ENCODE data around the gene GPR108.
"Not testable (repeated sequence)": the region's sequence is repeated elsewhere in the genome, so short reads cannot be mapped to it uniquely, and the experiment has no call there.

Gene GPR108

GRCh38 chr19:6762253-6762797, 24.9 kb upstream of the GPR108 start:
- H3K27me3 ChIP-seq (ENCODE audit: control insufficient read depth in 2 of 2, insufficient read depth in 2 of 2, low read length in 2 of 2); H3K27ac ChIP-seq (ENCODE audit: low read depth in 2 of 2, low read length in 2 of 2); H3K4me3 ChIP-seq (ENCODE audit: low read length in 2 of 2); H3K9me3 ChIP-seq (ENCODE audit: control insufficient read depth in 2 of 2, low read length in 2 of 2); H3K9ac ChIP-seq (ENCODE audit: low read depth in 1 of 2, low read length in 2 of 2): not testable (repeated sequence)
- Histone ChIP-seq H3K4me1 (ENCODE audit: control insufficient read depth in 2 of 2, insufficient read depth in 2 of 2, low read length in 2 of 2) (peaks cover 11 to 19% of the 10 kb centered on the region in 2 donors), H3K36me3 (ENCODE audit: control insufficient read depth in 2 of 2, insufficient read depth in 2 of 2, low read length in 2 of 2) (peaks cover 21 to 22% of the 10 kb centered on the region in 2 donors)

DNA sequence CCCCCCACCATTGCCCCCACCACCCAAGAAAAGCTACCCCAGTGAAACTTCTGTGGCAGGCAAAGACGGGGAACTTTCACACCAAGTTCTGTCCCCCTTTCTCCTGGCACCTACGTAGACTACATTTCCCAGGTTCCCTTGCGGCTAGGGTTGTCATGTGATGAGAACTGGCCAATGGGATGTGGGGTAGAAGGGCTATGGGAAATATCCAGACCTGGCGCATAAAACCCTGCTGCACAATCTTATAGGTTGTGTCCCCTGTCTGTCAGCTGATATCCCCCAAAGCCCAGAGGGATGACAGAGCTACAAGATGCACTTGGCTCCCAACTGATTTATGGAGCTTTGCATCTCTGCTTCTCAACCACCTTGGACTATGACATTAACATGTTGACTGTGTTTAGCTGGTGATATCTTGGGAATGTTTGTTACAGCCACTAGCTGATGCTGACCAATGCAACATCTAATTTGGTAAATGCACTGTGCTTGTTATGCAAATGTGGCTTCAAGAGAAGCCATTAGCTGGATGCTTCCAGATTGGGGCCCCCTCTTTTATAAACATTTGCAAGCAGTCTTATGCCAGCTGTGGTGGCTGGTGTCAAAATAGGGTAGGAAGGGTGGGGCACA, 23.8 kb upstream of the GPR108 start:
- no peaks in the 10 kb centered on the region for H3K27me3 ChIP-seq (ENCODE audit: control insufficient read depth in 2 of 2, insufficient read depth in 2 of 2, low read length in 2 of 2)
- H3K4me3 ChIP-seq (ENCODE audit: low read length in 2 of 2): no peak overlapping the region
- no peaks in the 10 kb centered on the region for H3K9me3 ChIP-seq (ENCODE audit: control insufficient read depth in 2 of 2, low read length in 2 of 2)
- peaks cover 21 to 22% of the 10 kb centered on the region in 2 donors for H3K36me3 ChIP-seq (ENCODE audit: control insufficient read depth in 2 of 2, insufficient read depth in 2 of 2, low read length in 2 of 2)
- H3K4me1 ChIP-seq (ENCODE audit: control insufficient read depth in 2 of 2, insufficient read depth in 2 of 2, low read length in 2 of 2): peaks cover 2 to 9% of the 10 kb centered on the region in 2 donors
- H3K27ac ChIP-seq (ENCODE audit: low read depth in 2 of 2, low read length in 2 of 2): no peak overlapping the region
- no peak overlapping the region for H3K9ac ChIP-seq (ENCODE audit: low read depth in 1 of 2, low read length in 2 of 2)

DNA sequence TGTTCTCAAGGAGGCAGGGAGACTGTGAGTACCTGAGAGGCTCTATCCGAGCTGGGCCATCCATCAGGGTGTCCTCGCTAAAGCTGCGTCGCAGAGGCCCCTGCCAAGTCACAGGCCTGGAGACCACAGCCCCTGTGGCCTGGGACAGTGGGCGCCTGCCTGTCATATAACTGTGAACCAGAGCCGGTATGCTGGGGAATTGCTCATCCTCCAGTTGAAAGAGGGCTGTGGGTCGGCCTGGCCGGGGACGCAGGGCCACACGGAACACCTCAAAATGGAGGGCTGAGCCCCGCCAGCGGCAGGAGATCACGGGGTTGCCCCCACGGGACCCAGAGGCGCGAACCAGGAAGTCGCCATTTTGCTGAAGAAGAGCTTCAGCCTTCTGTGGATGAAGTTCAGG, 23.2 kb upstream of the GPR108 start:
- Histone ChIP-seq H3K27ac (ENCODE audit: low read depth in 2 of 2, low read length in 2 of 2) (no peak overlapping the region), H3K9me3 (ENCODE audit: control insufficient read depth in 2 of 2, low read length in 2 of 2) (no peaks in the 10 kb centered on the region), H3K4me1 (ENCODE audit: control insufficient read depth in 2 of 2, insufficient read depth in 2 of 2, low read length in 2 of 2) (peaks cover 0 to 3% of the 10 kb centered on the region in 2 donors), H3K27me3 (ENCODE audit: control insufficient read depth in 2 of 2, insufficient read depth in 2 of 2, low read length in 2 of 2) (no peaks in the 10 kb centered on the region), H3K36me3 (ENCODE audit: control insufficient read depth in 2 of 2, insufficient read depth in 2 of 2, low read length in 2 of 2) (peaks cover 21 to 22% of the 10 kb centered on the region in 2 donors), H3K4me3 (ENCODE audit: low read length in 2 of 2) (no peak overlapping the region), H3K9ac (ENCODE audit: low read depth in 1 of 2, low read length in 2 of 2) (no peak overlapping the region)

- peaks cover 24 to 36% of the 10 kb centered on the region in 2 donors for H3K36me3 ChIP-seq (ENCODE audit: control insufficient read depth in 2 of 2, insufficient read depth in 2 of 2, low read length in 2 of 2)
- H3K9ac ChIP-seq (ENCODE audit: low read depth in 1 of 2, low read length in 2 of 2): no peak overlapping the region
- H3K4me3 ChIP-seq (ENCODE audit: low read length in 2 of 2): no peak overlapping the region
- peaks cover 15 to 18% of the 10 kb centered on the region in 2 donors for H3K4me1 ChIP-seq (ENCODE audit: control insufficient read depth in 2 of 2, insufficient read depth in 2 of 2, low read length in 2 of 2)
- H3K27me3 ChIP-seq (ENCODE audit: control insufficient read depth in 2 of 2, insufficient read depth in 2 of 2, low read length in 2 of 2): no peaks in the 10 kb centered on the region
- H3K9me3 ChIP-seq (ENCODE audit: control insufficient read depth in 2 of 2, low read length in 2 of 2): no peaks in the 10 kb centered on the region
- no peak overlapping the region for H3K27ac ChIP-seq (ENCODE audit: low read depth in 2 of 2, low read length in 2 of 2)
These were observed 17.5 kb upstream of the GPR108 start for GRCh38 chr19:6754653-6755463.

GRCh38 chr19:6754136-6754535, 16.8 kb upstream of the GPR108 start:
- Histone ChIP-seq H3K27me3 (ENCODE audit: control insufficient read depth in 2 of 2, insufficient read depth in 2 of 2, low read length in 2 of 2) (no peaks in the 10 kb centered on the region), H3K4me3 (ENCODE audit: low read length in 2 of 2) (peak overlapping the region in 1 of 2 donors; percentile 69), H3K9ac (ENCODE audit: low read depth in 1 of 2, low read length in 2 of 2) (peak overlapping the region in 1 of 2 donors; percentile 88), H3K4me1 (ENCODE audit: control insufficient read depth in 2 of 2, insufficient read depth in 2 of 2, low read length in 2 of 2) (peaks cover 15 to 18% of the 10 kb centered on the region in 2 donors), H3K27ac (ENCODE audit: low read depth in 2 of 2, low read length in 2 of 2) (peak overlapping the region; percentile 97 to 99), H3K36me3 (ENCODE audit: control insufficient read depth in 2 of 2, insufficient read depth in 2 of 2, low read length in 2 of 2) (peaks cover 23 to 35% of the 10 kb centered on the region in 2 donors), H3K9me3 (ENCODE audit: control insufficient read depth in 2 of 2, low read length in 2 of 2) (no peaks in the 10 kb centered on the region)

DNA sequence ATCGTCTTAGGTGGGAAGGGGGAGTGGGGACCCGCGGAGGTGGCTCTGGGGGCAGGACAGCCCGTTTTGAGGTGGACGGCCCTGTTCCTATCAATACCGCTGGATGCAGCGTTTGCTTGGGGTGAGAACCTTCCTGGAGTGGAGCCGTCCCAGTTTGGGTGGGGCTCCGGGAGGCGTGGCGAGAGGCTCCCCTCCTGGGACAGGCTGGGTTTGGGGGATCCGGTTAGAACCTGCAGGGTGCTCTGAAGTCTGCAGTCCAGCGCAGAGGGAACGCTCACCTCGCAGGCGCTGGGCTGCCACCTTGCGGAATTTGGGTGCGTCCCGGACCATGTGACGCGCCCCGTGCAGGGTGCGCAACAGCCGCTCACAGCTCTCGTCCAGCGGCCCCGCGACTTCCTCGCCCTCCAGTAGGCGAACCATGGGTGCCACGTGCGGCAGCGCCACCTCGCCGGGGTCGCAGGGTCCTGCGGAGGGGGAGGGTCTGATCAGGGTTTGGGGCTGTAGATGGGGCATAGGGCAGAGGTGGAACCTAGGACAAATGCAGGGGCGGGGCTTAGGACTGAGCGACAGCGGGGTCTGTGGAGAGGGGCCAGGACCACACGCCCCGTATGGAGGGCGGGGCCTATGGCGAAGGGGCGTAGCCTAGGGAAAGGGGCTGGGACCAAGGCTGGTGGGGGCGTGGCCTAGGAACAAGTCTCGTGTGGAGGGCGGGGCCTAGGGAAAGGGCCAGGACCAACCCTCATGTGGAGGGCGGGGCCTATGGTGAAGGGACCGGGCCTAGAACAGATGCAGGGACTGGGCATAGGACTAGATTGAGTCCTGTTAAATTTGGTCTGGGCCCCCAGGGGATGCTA, 16.0 kb upstream of the GPR108 start:
- Histone ChIP-seq H3K27ac (ENCODE audit: low read depth in 2 of 2, low read length in 2 of 2) (peak overlapping the region; percentile 97 to 99), H3K4me3 (ENCODE audit: low read length in 2 of 2) (peak overlapping the region; percentile 63 to 69), H3K27me3 (ENCODE audit: control insufficient read depth in 2 of 2, insufficient read depth in 2 of 2, low read length in 2 of 2) (no peaks in the 10 kb centered on the region), H3K36me3 (ENCODE audit: control insufficient read depth in 2 of 2, insufficient read depth in 2 of 2, low read length in 2 of 2) (peaks cover 21 to 31% of the 10 kb centered on the region in 2 donors), H3K4me1 (ENCODE audit: control insufficient read depth in 2 of 2, insufficient read depth in 2 of 2, low read length in 2 of 2) (peaks cover 15 to 18% of the 10 kb centered on the region in 2 donors), H3K9ac (ENCODE audit: low read depth in 1 of 2, low read length in 2 of 2) (peak overlapping the region; percentile 72 to 88), H3K9me3 (ENCODE audit: control insufficient read depth in 2 of 2, low read length in 2 of 2) (no peaks in the 10 kb centered on the region)

- H3K9ac ChIP-seq (ENCODE audit: low read depth in 1 of 2, low read length in 2 of 2): peak overlapping the region; percentile 70 to 88
- H3K4me1 ChIP-seq (ENCODE audit: control insufficient read depth in 2 of 2, insufficient read depth in 2 of 2, low read length in 2 of 2): peaks cover 15 to 18% of the 10 kb centered on the region in 2 donors
- peak overlapping the region; percentile 63 to 69 for H3K4me3 ChIP-seq (ENCODE audit: low read length in 2 of 2)
- H3K9me3 ChIP-seq (ENCODE audit: control insufficient read depth in 2 of 2, low read length in 2 of 2): no peaks in the 10 kb centered on the region
- H3K36me3 ChIP-seq (ENCODE audit: control insufficient read depth in 2 of 2, insufficient read depth in 2 of 2, low read length in 2 of 2): peaks cover 25 to 37% of the 10 kb centered on the region in 2 donors
- H3K27me3 ChIP-seq (ENCODE audit: control insufficient read depth in 2 of 2, insufficient read depth in 2 of 2, low read length in 2 of 2): no peaks in the 10 kb centered on the region
- H3K27ac ChIP-seq (ENCODE audit: low read depth in 2 of 2, low read length in 2 of 2): peak overlapping the region; percentile 97 to 99
These were observed 15.1 kb upstream of the GPR108 start for GRCh38 chr19:6752256-6753177.

DNA sequence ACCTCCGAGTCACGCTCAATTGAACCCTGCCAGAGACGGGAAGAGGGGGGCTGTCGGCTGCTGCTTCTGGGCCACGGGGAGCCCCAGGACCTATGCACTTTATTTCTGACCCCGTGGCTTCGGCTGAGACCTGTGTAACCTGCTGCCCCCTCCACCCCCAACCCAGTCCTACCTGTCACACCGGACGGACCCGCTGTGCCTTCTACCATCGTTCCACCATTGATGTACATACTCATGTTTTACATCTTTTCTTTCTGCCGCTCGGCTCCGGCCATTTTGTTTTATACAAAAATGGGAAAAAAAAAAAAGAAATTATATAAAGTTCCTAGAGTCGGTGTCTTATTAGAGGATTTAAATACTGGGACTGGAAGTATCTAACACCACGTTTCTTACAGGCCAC, 13.8 kb upstream of the GPR108 start:
- no peak overlapping the region for H3K27ac ChIP-seq (ENCODE audit: low read depth in 2 of 2, low read length in 2 of 2)
- H3K36me3 ChIP-seq (ENCODE audit: control insufficient read depth in 2 of 2, insufficient read depth in 2 of 2, low read length in 2 of 2): peaks cover 37 to 48% of the 10 kb centered on the region in 2 donors
- no peaks in the 10 kb centered on the region for H3K9me3 ChIP-seq (ENCODE audit: control insufficient read depth in 2 of 2, low read length in 2 of 2)
- peaks cover 15 to 18% of the 10 kb centered on the region in 2 donors for H3K4me1 ChIP-seq (ENCODE audit: control insufficient read depth in 2 of 2, insufficient read depth in 2 of 2, low read length in 2 of 2)
- H3K9ac ChIP-seq (ENCODE audit: low read depth in 1 of 2, low read length in 2 of 2): peak overlapping the region in 1 of 2 donors; percentile 38
- no peaks in the 10 kb centered on the region for H3K27me3 ChIP-seq (ENCODE audit: control insufficient read depth in 2 of 2, insufficient read depth in 2 of 2, low read length in 2 of 2)
- H3K4me3 ChIP-seq (ENCODE audit: low read length in 2 of 2): no peak overlapping the region

DNA sequence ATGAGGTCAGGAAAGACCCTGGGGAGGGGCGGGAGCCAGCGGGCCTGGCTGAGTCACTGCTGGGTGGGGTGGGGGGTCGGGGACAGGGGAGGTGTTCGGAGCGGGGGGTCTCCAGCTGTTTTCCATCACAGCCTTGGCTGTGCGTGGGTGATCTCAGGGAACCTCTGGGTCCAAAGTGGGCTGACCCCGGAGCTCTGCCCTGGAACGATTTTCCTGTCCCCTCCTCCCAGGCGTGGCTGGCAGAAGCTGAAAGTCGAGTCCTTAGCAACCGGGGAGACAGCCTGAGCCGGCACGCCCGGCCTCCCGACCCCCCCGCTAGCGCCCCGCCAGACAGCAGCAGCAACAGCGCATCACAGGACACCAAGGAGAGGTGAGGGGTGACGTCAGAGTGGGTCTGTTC, 12.7 kb upstream of the GPR108 start:
- Histone ChIP-seq H3K27ac (ENCODE audit: low read depth in 2 of 2, low read length in 2 of 2) (no peak overlapping the region), H3K9ac (ENCODE audit: low read depth in 1 of 2, low read length in 2 of 2) (no peak overlapping the region), H3K36me3 (ENCODE audit: control insufficient read depth in 2 of 2, insufficient read depth in 2 of 2, low read length in 2 of 2) (peaks cover 41 to 53% of the 10 kb centered on the region in 2 donors), H3K4me3 (ENCODE audit: low read length in 2 of 2) (no peak overlapping the region), H3K27me3 (ENCODE audit: control insufficient read depth in 2 of 2, insufficient read depth in 2 of 2, low read length in 2 of 2) (no peaks in the 10 kb centered on the region), H3K4me1 (ENCODE audit: control insufficient read depth in 2 of 2, insufficient read depth in 2 of 2, low read length in 2 of 2) (peaks cover 19 to 21% of the 10 kb centered on the region in 2 donors), H3K9me3 (ENCODE audit: control insufficient read depth in 2 of 2, low read length in 2 of 2) (no peaks in the 10 kb centered on the region)

Measured in mucosa of rectum (tissue), 2 donors.